HepG2 (cell line): Measurements from ENCODE around the gene TNFSF12. TPM values are rescaled to one million over a fixed set of nuclear protein-coding genes. Genes with fewer than 3 reads are reported as not detected.

ENCODE experiments used
- BCL6 ChIP-seq: IDR thresholded peaks from 2 replicates; pipeline ENCODE4 v1.6.1; 2016; ENCODE audit warnings: missing genetic modification reagents, missing compliant biosample characterization
- CBX2 ChIP-seq, 2 experiments: fragments of 200-600 bp in 1 of 2; sonication (generic); formaldehyde crosslinking in 1 of 2; IDR thresholded peaks; 2 replicates each; pipeline versions ENCODE4 v1.7.0 to v1.8.1; 2018 to 2022; ENCODE audit warnings: low read depth in 2 of 2, low read length in 1 of 2, mild to moderate bottlenecking in 1 of 2, missing genetic modification reagents in 1 of 2
- CTCF ChIP-seq: sonication (generic); formaldehyde crosslinking; IDR thresholded peaks from 2 replicates; pipeline ENCODE4 v1.5.0; 2020; ENCODE audit warnings: mild to moderate bottlenecking, missing genetic modification reagents, moderate library complexity
- DNMT1 ChIP-seq: sonication (generic); formaldehyde crosslinking; IDR thresholded peaks from 2 replicates; pipeline ENCODE4 v1.5.1; 2020; ENCODE audit warnings: mild to moderate bottlenecking, missing genetic modification reagents
- HOMEZ ChIP-seq: IDR thresholded peaks from 2 replicates; pipeline ENCODE4 v1.6.1; 2016; ENCODE audit warnings: low read depth
- JUND ChIP-seq: sonication (generic); formaldehyde crosslinking; IDR thresholded peaks from 2 replicates; pipeline ENCODE4 v1.8.0; 2022; ENCODE audit warnings: mild to moderate bottlenecking, missing genetic modification reagents
- PHF8 ChIP-seq: sonication (generic); formaldehyde crosslinking; IDR thresholded peaks from 2 replicates; pipeline ENCODE4 v1.5.0; 2020; ENCODE audit warnings: missing genetic modification reagents
- SPEN ChIP-seq: sonication (generic); formaldehyde crosslinking; IDR thresholded peaks from 2 replicates; pipeline ENCODE4 v1.5.1; 2020; ENCODE audit warnings: low read depth, mild to moderate bottlenecking, missing genetic modification reagents
- SYNCRIP ChIP-seq: fragments of 200-400 bp; formaldehyde crosslinking; IDR thresholded peaks from 2 replicates; pipeline ENCODE4 v1.6.1; 2018; ENCODE audit warnings: mild to moderate bottlenecking, low read depth, low read length; ENCODE audit not compliant: insufficient read depth
- TGIF2 ChIP-seq: IDR thresholded peaks from 2 replicates; pipeline ENCODE4 v1.6.1; 2016; ENCODE audit warnings: control low read depth, missing compliant biosample characterization
- ZBTB3 ChIP-seq: sonication (generic); formaldehyde crosslinking; IDR thresholded peaks from 2 replicates; pipeline ENCODE4 v1.4.0; 2020; ENCODE audit warnings: low read depth, mild to moderate bottlenecking, moderate library complexity, missing genetic modification reagents, borderline replicate concordance
- ZFP1 ChIP-seq: IDR thresholded peaks from 2 replicates; pipeline ENCODE4 v1.6.1; 2016
- ZKSCAN8 ChIP-seq: IDR thresholded peaks from 2 replicates; pipeline ENCODE4 v1.6.1; 2016; ENCODE audit warnings: borderline replicate concordance, missing genetic modification reagents, missing compliant biosample characterization
- ZNF512B ChIP-seq: sonication (generic); formaldehyde crosslinking; IDR thresholded peaks from 2 replicates; pipeline ENCODE4 v1.5.1; 2020; ENCODE audit warnings: missing genetic modification reagents, mild to moderate bottlenecking, borderline replicate concordance
- ZNF513 ChIP-seq: sonication (generic); formaldehyde crosslinking; conservative IDR thresholded peaks from 2 replicates; pipeline ENCODE4 v1.5.0; 2020; ENCODE audit warnings: missing genetic modification reagents
- ZNF7 ChIP-seq: IDR thresholded peaks from 2 replicates; pipeline ENCODE4 v1.6.1; 2016; ENCODE audit warnings: missing biosample characterization, missing genetic modification reagents
- ZNF792 ChIP-seq: IDR thresholded peaks from 2 replicates; pipeline ENCODE4 v1.6.1; 2016
- polyA plus RNA-seq, 8 experiments: library from polyadenylated mRNA; depleted of rRNA in 3 of 8; stranded (reverse) in 7 of 8; unstranded in 1 of 8; fragments of >200 nt; fragmentation: Illumina TruSeq in 4 of 8; extraction: Trizol in 4 of 8; gene quantifications; 2 replicates each; pipeline versions ENCODE4 v1.2.1 to v1.2.3, GENCODE V29; 2011 to 2016; ENCODE audit warnings: low read depth in 4 of 8, missing spikeins in 1 of 8, mixed read lengths in 1 of 8; ENCODE audit not compliant: insufficient read depth in 1 of 8
- total RNA-seq, 5 experiments: library from RNA; depleted of rRNA; stranded (reverse); fragments of >200 nt; fragmentation: Illumina TruSeq; extraction: Trizol; gene quantifications; 2 replicates each; pipeline ENCODE4 v1.2.3, GENCODE V29; 2016; ENCODE audit warnings: low read depth in 1 of 5
- TF ChIP-seq, protein P1 (sequence below): sonication (generic); formaldehyde crosslinking; IDR thresholded peaks from 2 replicates; pipeline ENCODE4 v1.9.0; 2021; ENCODE audit warnings: missing genetic modification reagents, borderline replicate concordance

TNFSF12 gene
- total and polyA plus RNA-seq, 2 of the 13 experiments (the other 11 are each of a cell fraction or from before 2014, with no cell fraction given) = 0.93 to 7.2 TPM

- TF ChIP-seq DNMT1 (CRISPR knock-in tag) (no peak), SYNCRIP (no peak), PHF8 (CRISPR knock-in tag) (peak; percentile 5), ZNF7 (CRISPR knock-in tag) (no peak), ZNF792 (CRISPR knock-in tag) (peak; percentile 74; the same call in 1 of the 2 replicates), SPEN (CRISPR knock-in tag) (peak; percentile 94), CTCF (CRISPR knock-in tag) (peak; percentile 21; the same call in 1 of the 2 replicates), ZNF512B (CRISPR knock-in tag) (no peak), ZBTB3 (no peak), ZFP1 (CRISPR knock-in tag) (peak; percentile 63; the same call in 1 of the 2 replicates), JUND (CRISPR knock-in tag) (peak; percentile 73), TGIF2 (CRISPR knock-in tag) (peak; percentile 91; the same call in 1 of the 2 replicates), ZKSCAN8 (CRISPR knock-in tag) (no peak), CBX2 (IDR thresholded peaks at IDR 0.05; ENCODE audit: low read depth, low read length) (no peak), CBX2 (CRISPR knock-in tag; IDR thresholded peaks at IDR 0.05; ENCODE audit: low read depth) (no peak), HOMEZ (CRISPR knock-in tag) (0 out of 2 replicates have a peak, but pooled peaks have one; percentile 9), BCL6 (peak; percentile 60), ZNF513 (0 out of 2 replicates have a peak, but pooled peaks have one; percentile 45)
- TF ChIP-seq, protein P1, sequence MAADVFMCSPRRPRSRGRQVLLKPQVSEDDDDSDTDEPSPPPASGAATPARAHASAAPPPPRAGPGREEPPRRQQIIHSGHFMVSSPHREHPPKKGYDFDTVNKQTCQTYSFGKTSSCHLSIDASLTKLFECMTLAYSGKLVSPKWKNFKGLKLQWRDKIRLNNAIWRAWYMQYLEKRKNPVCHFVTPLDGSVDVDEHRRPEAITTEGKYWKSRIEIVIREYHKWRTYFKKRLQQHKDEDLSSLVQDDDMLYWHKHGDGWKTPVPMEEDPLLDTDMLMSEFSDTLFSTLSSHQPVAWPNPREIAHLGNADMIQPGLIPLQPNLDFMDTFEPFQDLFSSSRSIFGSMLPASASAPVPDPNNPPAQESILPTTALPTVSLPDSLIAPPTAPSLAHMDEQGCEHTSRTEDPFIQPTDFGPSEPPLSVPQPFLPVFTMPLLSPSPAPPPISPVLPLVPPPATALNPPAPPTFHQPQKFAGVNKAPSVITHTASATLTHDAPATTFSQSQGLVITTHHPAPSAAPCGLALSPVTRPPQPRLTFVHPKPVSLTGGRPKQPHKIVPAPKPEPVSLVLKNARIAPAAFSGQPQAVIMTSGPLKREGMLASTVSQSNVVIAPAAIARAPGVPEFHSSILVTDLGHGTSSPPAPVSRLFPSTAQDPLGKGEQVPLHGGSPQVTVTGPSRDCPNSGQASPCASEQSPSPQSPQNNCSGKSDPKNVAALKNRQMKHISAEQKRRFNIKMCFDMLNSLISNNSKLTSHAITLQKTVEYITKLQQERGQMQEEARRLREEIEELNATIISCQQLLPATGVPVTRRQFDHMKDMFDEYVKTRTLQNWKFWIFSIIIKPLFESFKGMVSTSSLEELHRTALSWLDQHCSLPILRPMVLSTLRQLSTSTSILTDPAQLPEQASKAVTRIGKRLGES (CRISPR knock-in tag) = no peak
These were observed 24.6 kb downstream of the TNFSF12 start (continued) for GRCh38 chr17:7573324-7574080.
